Kidney epithelial cell (primary cell): ENCODE results near the gene QRFP. TPM values are rescaled to one million over a fixed set of nuclear protein-coding genes. Genes with fewer than 3 reads are reported as not detected.

Experiments
- DNase-seq: peaks from one replicate; pipeline ENCODE4 v3.0.0-alpha.2; 2010; ENCODE audit warnings: low read depth
- H3K27me3 ChIP-seq: 2 replicates; pipeline ENCODE4 v1.6.0; 2011; ENCODE audit warnings: low read length; ENCODE audit not compliant: control insufficient read depth, insufficient read depth
- H3K36me3 ChIP-seq: 2 replicates; pipeline ENCODE4 v1.5.1; 2011; ENCODE audit warnings: low read length; ENCODE audit not compliant: control insufficient read depth, insufficient read depth
- H3K4me3 ChIP-seq: 2 replicates; pipeline ENCODE4 v1.5.1; 2011; ENCODE audit warnings: low read depth, mild to moderate bottlenecking, control low read depth, low read length
- CTCF ChIP-seq: IDR thresholded peaks from 2 replicates; pipeline ENCODE4 v1.5.1; 2011; ENCODE audit warnings: mild to moderate bottlenecking, moderate library complexity, low read length, control low read depth, inconsistent platforms; ENCODE audit not compliant: insufficient read depth, poor library complexity, severe bottlenecking
- total RNA-seq: library from RNA; depleted of rRNA; stranded (reverse); fragments of >200 nt; gene quantifications from 2 replicates; pipeline ENCODE4 v1.2.3, GENCODE V29; 2015

Gene QRFP
- total RNA-seq, 1 donor from 2014 or later, result not detected

DNA sequence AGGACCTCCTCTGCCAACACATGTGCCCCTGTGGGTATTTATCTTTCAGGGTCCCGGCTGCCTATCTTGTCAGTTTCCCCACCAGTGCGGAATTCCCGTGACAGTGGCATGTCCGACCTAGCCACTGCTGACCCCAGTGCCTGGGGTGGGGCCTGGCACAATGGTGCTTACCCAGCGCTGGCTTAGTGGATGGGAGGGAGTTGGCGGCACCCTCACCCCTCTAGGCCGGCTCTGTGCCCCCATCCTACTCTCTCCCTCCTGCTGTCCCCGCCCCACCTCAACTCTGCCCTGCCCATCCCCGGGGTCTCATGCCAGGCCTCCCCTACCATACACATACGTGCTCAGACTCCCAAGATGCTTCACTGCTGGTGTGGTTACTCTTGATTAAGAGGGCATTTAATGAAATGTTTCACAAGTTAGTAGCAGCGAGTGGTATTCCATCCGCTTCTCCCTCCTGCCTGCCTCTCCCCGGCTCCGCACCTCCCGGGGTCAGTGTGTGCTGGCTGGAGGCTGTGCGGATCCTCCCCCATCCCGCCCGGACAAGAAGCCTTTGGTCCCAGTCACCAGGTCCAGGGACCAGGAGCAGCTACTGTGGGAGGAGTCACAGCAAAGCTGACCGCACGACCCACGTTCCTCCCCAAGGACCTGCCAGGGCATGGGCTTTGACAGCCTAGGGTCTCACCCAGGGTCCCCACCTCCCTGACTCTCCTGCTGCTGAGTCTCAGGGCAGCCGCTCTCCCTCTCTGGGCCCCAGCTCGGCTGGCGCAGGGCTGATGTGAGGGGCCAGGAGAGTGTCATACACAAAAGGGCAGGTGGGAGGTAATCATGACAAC is 9.5 kb upstream of the QRFP start:
- no peak overlapping the region for H3K4me3 ChIP-seq
- TF ChIP-seq CTCF, result no peak
- H3K36me3 ChIP-seq, result no peaks in the 10 kb centered on the region
- peaks cover 12% of the 10 kb centered on the region for H3K27me3 ChIP-seq
- no peak for DNase-seq

GRCh38 chr9:130905125-130905901 is 8.7 kb upstream of the QRFP start:
- Histone ChIP-seq H3K36me3 (no peaks in the 10 kb centered on the region), H3K4me3 (no peak overlapping the region), H3K27me3 (peaks cover 19% of the 10 kb centered on the region)
- no peak for TF ChIP-seq CTCF
- DNase-seq, result no peak

- no peak for TF ChIP-seq CTCF
- Histone ChIP-seq H3K27me3 (peaks cover 28% of the 10 kb centered on the region), H3K4me3 (no peak overlapping the region), H3K36me3 (no peaks in the 10 kb centered on the region)
- DNase-seq, result no peak
Observed at GRCh38 chr9:130904070-130905044, 7.7 kb upstream of the QRFP start.

DNA sequence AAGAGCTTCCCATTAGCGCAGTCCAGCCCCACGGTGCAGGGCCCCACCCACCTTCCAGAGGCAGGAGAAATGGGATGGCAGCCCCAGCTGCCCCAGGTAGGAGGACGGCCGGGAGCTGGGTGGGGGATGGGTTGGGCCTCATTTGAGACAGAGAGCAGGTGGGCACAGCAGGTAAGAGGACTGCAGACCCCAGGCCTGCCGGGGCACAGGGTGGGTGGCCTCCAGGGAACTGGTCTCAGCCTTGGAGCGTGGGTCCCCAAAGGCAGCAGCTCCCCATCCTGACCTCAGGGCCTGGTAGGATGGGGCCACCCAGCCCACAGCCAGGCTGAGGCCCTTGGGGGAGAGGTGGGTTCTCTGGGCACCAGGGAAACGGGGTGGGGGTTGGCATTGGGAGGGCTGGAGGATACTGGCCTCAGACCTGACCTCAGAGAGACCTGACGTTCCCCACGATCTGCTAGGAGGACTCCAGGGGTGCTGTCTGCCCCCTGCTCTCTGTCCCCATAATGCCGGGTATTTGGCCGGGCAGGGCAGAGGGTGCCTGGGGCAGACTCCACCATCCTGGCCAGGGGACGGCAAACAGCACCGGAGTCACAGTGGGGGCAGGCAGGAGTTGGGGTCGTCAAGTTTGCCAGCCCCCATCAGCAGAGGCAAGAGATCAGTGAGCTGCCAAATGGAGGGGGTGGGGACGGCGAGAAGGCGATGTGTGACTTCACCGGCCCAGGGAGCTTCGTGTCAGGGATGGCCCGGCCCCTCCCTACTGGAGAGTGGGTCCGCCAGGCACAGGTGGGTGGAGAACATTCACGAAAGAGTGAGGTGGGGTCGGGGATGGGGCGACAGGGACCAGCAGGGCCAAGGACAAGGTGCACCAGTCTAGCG is 6.8 kb upstream of the QRFP start:
- no peak for TF ChIP-seq CTCF
- H3K4me3 ChIP-seq, result no peak overlapping the region
- no peak for DNase-seq
- no peaks in the 10 kb centered on the region for H3K36me3 ChIP-seq
- peaks cover 30% of the 10 kb centered on the region for H3K27me3 ChIP-seq
